Gastroesophageal sphincter (tissue), 3 donors: ENCODE measurements around the gene PRSS12.

ENCODE experiments used
- CTCF ChIP-seq, 4 experiments: fragments of 200-600 bp in 2 of 4; fragments of 450-650 bp in 2 of 4; sonication (generic) in 1 of 4; IDR thresholded peaks; one replicate each; pipeline ENCODE4 v1.5.1; 2017 to 2019; ENCODE audit warnings: antibody characterized with exemption in 4 of 4, mild to moderate bottlenecking in 2 of 4, moderate library complexity in 2 of 4
- EP300 ChIP-seq: sonication (generic); formaldehyde crosslinking; IDR thresholded peaks from one replicate; pipeline ENCODE4 v1.6.1; 2017; ENCODE audit warnings: antibody characterized with exemption, mild to moderate bottlenecking
- POLR2A ChIP-seq, 2 donors: fragments of 450-650 bp; IDR thresholded peaks; one replicate each; pipeline ENCODE4 v1.6.1; 2017; ENCODE audit warnings: antibody characterized with exemption in 2 of 2, mild to moderate bottlenecking in 2 of 2, moderate library complexity in 1 of 2
- POLR2AphosphoS5 ChIP-seq: sonication (generic); formaldehyde crosslinking; IDR thresholded peaks from one replicate; pipeline ENCODE4 v1.6.1; 2017; ENCODE audit warnings: antibody characterized with exemption

GRCh38 chr4:118307643-118308042 lies 45.2 kb downstream of the PRSS12 start:
- TF ChIP-seq CTCF (IDR thresholded peaks at IDR 0.05), result no peak
- no peak for TF ChIP-seq POLR2A (IDR thresholded peaks at IDR 0.05)
- no peak for TF ChIP-seq EP300
- TF ChIP-seq POLR2AphosphoS5, result no peak
